ENCODE data around the gene CLUH.

CLUH gene

GRCh38 chr17:2711608-2712299, at the start of gene CLUH:
Gene CLUH (minus strand): TSS chr17:2711764. CDS start chr17:2711661, 103 bp downstream.
- peak; percentile 98 for DNase-seq

GRCh38 chr17:2758870-2759269, 47.3 kb upstream of the CLUH start:
- DNase-seq, result no peak

GRCh38 chr17:2755891-2756724, 44.5 kb upstream of the CLUH start:
- DNase-seq, result no peak

- DNase-seq, result no peak
Observed at GRCh38 chr17:2751491-2751890, 39.9 kb upstream of the CLUH start.

GRCh38 chr17:2750721-2751120, 39.2 kb upstream of the CLUH start:
- no peak for DNase-seq

GRCh38 chr17:2749784-2750181, 38.2 kb upstream of the CLUH start:
- peak; percentile 84 for DNase-seq

- DNase-seq, result no peak
Observed at GRCh38 chr17:2749058-2749783, 37.7 kb upstream of the CLUH start, which contains the start of gene CCDC92B. Gene CCDC92B (minus strand): TSS chr17:2749652. CDS start chr17:2735145, 14,507 bp downstream.

- DNase-seq, result peak; percentile 81
Observed at GRCh38 chr17:2745317-2746037, 33.9 kb upstream of the CLUH start.

- no peak for DNase-seq
Observed at GRCh38 chr17:2737693-2738092, 26.1 kb upstream of the CLUH start.

- no peak for DNase-seq
Observed at GRCh38 chr17:2736956-2737355, 25.4 kb upstream of the CLUH start.

GRCh38 chr17:2735896-2736295, 24.3 kb upstream of the CLUH start:
- DNase-seq, result no peak

GRCh38 chr17:2734939-2735338, 23.4 kb upstream of the CLUH start:
- no peak for DNase-seq

- DNase-seq, result no peak
Observed at GRCh38 chr17:2731807-2732206, 20.2 kb upstream of the CLUH start.

- DNase-seq, result no peak
Observed at GRCh38 chr17:2730764-2731353, 19.3 kb upstream of the CLUH start.

GRCh38 chr17:2724784-2725164, 13.2 kb upstream of the CLUH start:
- DNase-seq, result peak; percentile 57

GRCh38 chr17:2723997-2724783, 12.6 kb upstream of the CLUH start:
- peak; percentile 81 for DNase-seq

GRCh38 chr17:2723505-2723996, 12.0 kb upstream of the CLUH start:
- no peak for DNase-seq

GRCh38 chr17:2722611-2723010, 11.0 kb upstream of the CLUH start:
- no peak for DNase-seq

- DNase-seq, result no peak
Observed at GRCh38 chr17:2721603-2722002, 10.0 kb upstream of the CLUH start.

GRCh38 chr17:2719861-2720260, 8.3 kb upstream of the CLUH start:
- no peak for DNase-seq

All from right forelimb (tissue), 1 donor.